GM21723 (cell line): ENCODE data around the gene SHISA9.

Experiments
- ATAC-seq: cut with Tn5 transposase; IDR thresholded peaks from one replicate; pipeline ENCODE4 v1.9.1; 2021; ENCODE audit warnings: mild to moderate bottlenecking, moderate library complexity; ENCODE audit not compliant: unreplicated experiment

The SHISA9 gene

GRCh38 chr16:13012601-13013000 lies 111.2 kb downstream of the SHISA9 start:
- no peak for ATAC-seq

GRCh38 chr16:13013043-13013442 lies 111.6 kb downstream of the SHISA9 start:
- no peak for ATAC-seq

- ATAC-seq: no peak
Measured at GRCh38 chr16:13014476-13014875, 113.1 kb downstream of the SHISA9 start.

GRCh38 chr16:13018026-13018425 lies 116.6 kb downstream of the SHISA9 start:
- no peak for ATAC-seq

GRCh38 chr16:13021996-13022395 lies 120.6 kb downstream of the SHISA9 start:
- no peak for ATAC-seq

GRCh38 chr16:13029786-13030185 lies 128.4 kb downstream of the SHISA9 start:
- no peak for ATAC-seq

- ATAC-seq: no peak
Measured at GRCh38 chr16:13030769-13031168, 129.4 kb downstream of the SHISA9 start.

- no peak for ATAC-seq
Measured at GRCh38 chr16:13032911-13033310, 131.5 kb downstream of the SHISA9 start.

- no peak for ATAC-seq
Measured at GRCh38 chr16:13036600-13036999, 135.2 kb downstream of the SHISA9 start.

GRCh38 chr16:13038591-13038990 lies 137.2 kb downstream of the SHISA9 start:
- ATAC-seq: no peak

GRCh38 chr16:13039526-13039925 lies 138.1 kb downstream of the SHISA9 start:
- ATAC-seq: no peak

GRCh38 chr16:13041180-13041579 lies 139.8 kb downstream of the SHISA9 start:
- no peak for ATAC-seq

- ATAC-seq: no peak
Measured at GRCh38 chr16:13041646-13042290, 140.4 kb downstream of the SHISA9 start.

GRCh38 chr16:13042291-13042685 lies 140.9 kb downstream of the SHISA9 start:
- ATAC-seq: no peak

- ATAC-seq: no peak
Measured at GRCh38 chr16:13046061-13046821, 144.8 kb downstream of the SHISA9 start.

GRCh38 chr16:13047276-13047675 lies 145.9 kb downstream of the SHISA9 start:
- no peak for ATAC-seq

GRCh38 chr16:13049688-13050087 lies 148.3 kb downstream of the SHISA9 start:
- ATAC-seq: no peak

- no peak for ATAC-seq
Measured at GRCh38 chr16:13052431-13052830, 151.0 kb downstream of the SHISA9 start.

GRCh38 chr16:13055480-13055879 lies 154.1 kb downstream of the SHISA9 start:
- ATAC-seq: no peak

GRCh38 chr16:13056607-13057006 lies 155.2 kb downstream of the SHISA9 start:
- no peak for ATAC-seq

GRCh38 chr16:13060932-13061331 lies 159.5 kb downstream of the SHISA9 start:
- no peak for ATAC-seq

- ATAC-seq: no peak
Measured at GRCh38 chr16:13061691-13062090, 160.3 kb downstream of the SHISA9 start.

GRCh38 chr16:13062219-13062618 lies 160.8 kb downstream of the SHISA9 start:
- no peak for ATAC-seq
